H1 (cell line): ENCODE results near the gene TLE2. TPM values are rescaled to one million over a fixed set of nuclear protein-coding genes. Genes with fewer than 3 reads are reported as not detected.

Experiments
- CTCF ChIA-PET: fragments of 300-600 bp; sonication (Branson Sonifier 250); formaldehyde crosslinking; loops from one replicate; lab custom pipeline; 2021; ENCODE audit not compliant: partially characterized antibody; lab: Charles Lee
- POLR2A ChIA-PET: fragments of 300-600 bp; sonication (Branson Sonifier 250); formaldehyde crosslinking; loops from one replicate; lab custom pipeline; 2021; ENCODE audit warnings: inconsistent platforms; ENCODE audit not compliant: partially characterized antibody; lab: Charles Lee
- DNase-seq, 2 experiments: peaks; one replicate each; pipeline versions ENCODE4 v3.0.0 to v3.0.0-alpha.2; 2010 to 2022; ENCODE audit warnings: low spot score in 2 of 2, low read depth in 1 of 2, mixed read lengths in 1 of 2
- FAIRE-seq: peaks from 2 replicates; lab custom pipeline; 2011; peaks lifted over from hg19 to GRCh38; lab: Jason Lieb, UNC
- H2AFZ ChIP-seq: 2 replicates; pipeline ENCODE4 v1.8.1; 2012; ENCODE audit warnings: low read length, inconsistent platforms
- H2AK5ac ChIP-seq: 2 replicates; pipeline ENCODE4 v1.6.1; 2013; ENCODE audit warnings: low read depth, low read length
- H2BK120ac ChIP-seq: replicated peaks from 2 replicates; pipeline ENCODE3; 2013; ENCODE audit warnings: low read depth, low read length, inconsistent platforms
- H2BK12ac ChIP-seq: 2 replicates; pipeline ENCODE4 v1.6.1; 2013; ENCODE audit warnings: low read depth, low read length
- H2BK15ac ChIP-seq: 2 replicates; pipeline ENCODE4 v1.6.1; 2013; ENCODE audit warnings: low read length
- H2BK20ac ChIP-seq: 2 replicates; pipeline ENCODE4 v1.6.1; 2013; ENCODE audit warnings: low read length
- H2BK5ac ChIP-seq: 2 replicates; pipeline ENCODE4 v1.6.1; 2013; ENCODE audit warnings: low read depth, low read length
- H3K14ac ChIP-seq: 2 replicates; pipeline ENCODE4 v1.6.1; 2013; ENCODE audit warnings: inconsistent platforms; ENCODE audit not compliant: insufficient read length
- H3K18ac ChIP-seq: 2 replicates; pipeline ENCODE4 v1.6.1; 2013; ENCODE audit warnings: low read length; ENCODE audit errors: extremely low read depth
- H3K23ac ChIP-seq: 2 replicates; pipeline ENCODE4 v1.6.1; 2013; ENCODE audit warnings: inconsistent platforms; ENCODE audit not compliant: insufficient read length
- H3K23me2 ChIP-seq: 2 replicates; pipeline ENCODE4 v1.6.1; 2013; ENCODE audit warnings: low read depth, low read length
- H3K27ac ChIP-seq: 2 replicates; pipeline ENCODE4 v1.6.1; 2011; ENCODE audit warnings: low read depth, low read length, inconsistent platforms
- H3K27me3 ChIP-seq, 4 experiments: replicated peaks in 1 of 4; 1 replicate in 1 of 4; 2 replicates in 3 of 4; pipeline versions ENCODE4 v1.6.1 to v1.8.1; 2011 to 2013; ENCODE audit warnings: low read length in 3 of 4, mild to moderate bottlenecking in 3 of 4, inconsistent platforms in 2 of 4, mixed read lengths in 2 of 4, moderate library complexity in 1 of 4; ENCODE audit not compliant: control insufficient read depth in 3 of 4, insufficient read depth in 3 of 4; ENCODE audit errors: extremely low read depth in 1 of 4
- H3K36me3 ChIP-seq, 4 experiments: 2 replicates each; pipeline versions ENCODE4 v1.6.1 to v1.8.1; 2011 to 2013; ENCODE audit warnings: mild to moderate bottlenecking in 4 of 4, low read length in 3 of 4, moderate library complexity in 2 of 4, control low read depth in 1 of 4, inconsistent platforms in 1 of 4; ENCODE audit not compliant: insufficient read depth in 4 of 4, control insufficient read depth in 2 of 4
- H3K4ac ChIP-seq: replicated peaks from 2 replicates; pipeline ENCODE3; 2013; ENCODE audit warnings: low read length, low read depth, mixed read lengths, inconsistent platforms; ENCODE audit not compliant: insufficient read length
- H3K4me1 ChIP-seq, 4 experiments: replicated peaks in 1 of 4; 1 replicate in 1 of 4; 2 replicates in 3 of 4; pipeline versions ENCODE4 v1.6.1 to v1.8.1; 2011 to 2013; ENCODE audit warnings: low read length in 3 of 4, inconsistent platforms in 2 of 4, mixed read lengths in 1 of 4; ENCODE audit not compliant: insufficient read depth in 4 of 4, control insufficient read depth in 3 of 4
- H3K4me2 ChIP-seq, 2 experiments: 2 replicates each; pipeline versions ENCODE4 v1.6.1 to v1.8.1; 2011 to 2013; ENCODE audit warnings: low read depth in 2 of 2, low read length in 2 of 2, control low read depth in 1 of 2, inconsistent platforms in 1 of 2, mild to moderate bottlenecking in 1 of 2; ENCODE audit not compliant: insufficient read depth in 1 of 2
- H3K4me3 ChIP-seq, 4 experiments: fragments of 200-600, 300-600 bp in 1 of 4; sonication (generic), shearing (Covaris generic), sonication (Bioruptor Twin) in 1 of 4; 2 replicates each; pipeline versions ENCODE4 v1.5.1 to v1.8.1; 2011 to 2016; ENCODE audit warnings: low read length in 4 of 4, low read depth in 3 of 4, control low read depth in 2 of 4, inconsistent platforms in 2 of 4, mild to moderate bottlenecking in 2 of 4, mixed read lengths in 1 of 4, moderate library complexity in 1 of 4; ENCODE audit not compliant: insufficient read depth in 2 of 4; ENCODE audit errors: extremely low read depth in 1 of 4
- H3K56ac ChIP-seq: replicated peaks from 2 replicates; pipeline ENCODE3; 2013; ENCODE audit warnings: low read depth, mild to moderate bottlenecking, mixed read lengths, low read length, inconsistent platforms; ENCODE audit not compliant: insufficient read length
- H3K79me1 ChIP-seq: 2 replicates; pipeline ENCODE4 v1.6.1; 2013; ENCODE audit warnings: low read depth, low read length, control low read depth
- H3K79me2 ChIP-seq, 2 experiments: 2 replicates each; pipeline versions ENCODE4 v1.6.1 to v1.8.1; 2012 to 2013; ENCODE audit warnings: low read length in 2 of 2, mild to moderate bottlenecking in 2 of 2, inconsistent platforms in 1 of 2; ENCODE audit not compliant: insufficient read depth in 2 of 2, control insufficient read depth in 1 of 2
- H3K9ac ChIP-seq, 4 experiments: replicated peaks in 1 of 4; 1 replicate in 1 of 4; 2 replicates in 3 of 4; pipeline versions ENCODE4 v1.6.1 to v1.8.1; 2011 to 2013; ENCODE audit warnings: low read depth in 3 of 4, low read length in 3 of 4, control low read depth in 2 of 4, mild to moderate bottlenecking in 2 of 4, moderate library complexity in 2 of 4, inconsistent platforms in 1 of 4; ENCODE audit errors: extremely low read depth in 1 of 4
- H3K9me3 ChIP-seq, 2 experiments: 2 replicates each; pipeline versions ENCODE4 v1.6.1 to v1.8.1; 2012 to 2013; ENCODE audit warnings: mild to moderate bottlenecking in 2 of 2, moderate library complexity in 2 of 2, control low read depth in 1 of 2, inconsistent platforms in 1 of 2, low read depth in 1 of 2, low read length in 1 of 2, mixed read lengths in 1 of 2; ENCODE audit not compliant: insufficient read depth in 2 of 2
- H4K20me1 ChIP-seq, 2 experiments: replicated peaks in 1 of 2; 2 replicates each; pipeline versions ENCODE3 to v1.8.1; 2011 to 2013; ENCODE audit warnings: inconsistent platforms in 2 of 2, low read length in 2 of 2, mild to moderate bottlenecking in 1 of 2; ENCODE audit not compliant: insufficient read depth in 2 of 2, control insufficient read depth in 1 of 2
- H4K5ac ChIP-seq: 2 replicates; pipeline ENCODE4 v1.6.1; 2013; ENCODE audit warnings: low read length, low read depth, mixed read lengths, inconsistent platforms; ENCODE audit not compliant: insufficient read length
- H4K8ac ChIP-seq: 2 replicates; pipeline ENCODE4 v1.8.0; 2013; ENCODE audit warnings: mild to moderate bottlenecking, moderate library complexity, low read length, inconsistent platforms; ENCODE audit not compliant: insufficient read depth; ENCODE audit errors: extremely low read depth
- H4K91ac ChIP-seq: replicated peaks from 2 replicates; pipeline ENCODE3; 2013; ENCODE audit warnings: low read length, mixed read lengths, inconsistent platforms; ENCODE audit not compliant: insufficient read length
- CEBPB ChIP-seq: IDR thresholded peaks from 2 replicates; pipeline ENCODE4 v1.6.1; 2012; ENCODE audit warnings: low read depth, low read length
- EP300 ChIP-seq, 2 experiments: IDR thresholded peaks; 1 replicate in 1 of 2; 2 replicates in 1 of 2; pipeline ENCODE4 v1.6.1; 2011 to 2012; ENCODE audit warnings: low read depth in 2 of 2, low read length in 2 of 2, mild to moderate bottlenecking in 2 of 2, borderline replicate concordance in 1 of 2, inconsistent platforms in 1 of 2, moderate library complexity in 1 of 2
- GABPA ChIP-seq: IDR thresholded peaks from 2 replicates; pipeline ENCODE4 v1.6.1; 2011; ENCODE audit warnings: mild to moderate bottlenecking, low read length, moderate library complexity, borderline replicate concordance; ENCODE audit not compliant: insufficient read depth
- KDM1A ChIP-seq: fragments of 200-600, 300-600 bp; sonication (generic); IDR thresholded peaks from 2 replicates; pipeline ENCODE4 v1.7.1; 2016; ENCODE audit warnings: mild to moderate bottlenecking, low read length, borderline replicate concordance
- KDM4A ChIP-seq: IDR thresholded peaks from one replicate; pipeline ENCODE4 v1.7.1; 2012; ENCODE audit warnings: low read depth, mild to moderate bottlenecking, moderate library complexity, low read length, inconsistent platforms; ENCODE audit not compliant: severe bottlenecking
- NANOG ChIP-seq: IDR thresholded peaks from 2 replicates; pipeline ENCODE4 v1.6.1; 2011; ENCODE audit warnings: low read length, low read depth, mild to moderate bottlenecking, inconsistent platforms; ENCODE audit not compliant: insufficient read depth, poor library complexity, severe bottlenecking
- RAD21 ChIP-seq, 2 experiments: IDR thresholded peaks in 1 of 2; conservative IDR thresholded peaks in 1 of 2; 2 replicates each; pipeline ENCODE4 v1.6.1; 2011; ENCODE audit warnings: low read depth in 2 of 2, low read length in 2 of 2, improper control_type of control experiment in 1 of 2, inconsistent platforms in 1 of 2, mild to moderate bottlenecking in 1 of 2, moderate library complexity in 1 of 2
- TAF7 ChIP-seq: optimal IDR thresholded peaks from 2 replicates; pipeline ENCODE3; 2011; ENCODE audit warnings: low read depth, mild to moderate bottlenecking, inconsistent platforms, low read length, moderate library complexity, borderline replicate concordance
- YY1 ChIP-seq: IDR thresholded peaks from 2 replicates; pipeline ENCODE4 v1.6.1; 2011; ENCODE audit warnings: low read depth, mild to moderate bottlenecking, low read length
- WGBS, 2 experiments: shearing (Covaris generic) in 1 of 2; methylation state at CpG; one replicate each; pipeline versions ENCODE4 v1.1.6 to v1.1.7; 2013 to 2015; ENCODE audit warnings: low lambda C conversion rate in 2 of 2, mixed read lengths in 2 of 2, inconsistent platforms in 1 of 2, low coverage in 1 of 2, missing lambda C conversion rate in 1 of 2; ENCODE audit not compliant: insufficient replicate concordance in 2 of 2, insufficient coverage in 1 of 2, insufficient read length in 1 of 2; ENCODE audit errors: extremely low coverage in 1 of 2, missing lambda C conversion rate in 1 of 2; 5-methylcytosine and 5-hydroxymethylcytosine counted together
- polyA plus RNA-seq, 7 experiments: library from polyadenylated mRNA; depleted of rRNA in 3 of 7; stranded (reverse) in 5 of 7; unstranded in 2 of 7; fragments of >200 nt in 5 of 7; fragments of 200-250 nt in 2 of 7; gene quantifications; 1 replicate in 5 of 7; 2 replicates in 1 of 7; 4 replicates in 1 of 7; pipeline versions ENCODE4 v1.2.1 to v1.2.3, GENCODE V29; 2011 to 2013; ENCODE audit warnings: missing spikeins in 2 of 7, mixed read lengths in 2 of 7
- total RNA-seq: library from RNA; stranded (reverse); fragmentation: NEBNext Ultra II Directional; extraction: Animal tissue kit (Norgen Biotek cat#: 25700); gene quantifications from 2 replicates; pipeline ENCODE4 v1.2.1, GENCODE V29; 2021

TLE2 gene
- total and polyA plus RNA-seq, 2 of the 8 experiments (the other 6 are each of a cell fraction or from before 2014, with no cell fraction given) = 8.0 to 11.5 TPM

DNA sequence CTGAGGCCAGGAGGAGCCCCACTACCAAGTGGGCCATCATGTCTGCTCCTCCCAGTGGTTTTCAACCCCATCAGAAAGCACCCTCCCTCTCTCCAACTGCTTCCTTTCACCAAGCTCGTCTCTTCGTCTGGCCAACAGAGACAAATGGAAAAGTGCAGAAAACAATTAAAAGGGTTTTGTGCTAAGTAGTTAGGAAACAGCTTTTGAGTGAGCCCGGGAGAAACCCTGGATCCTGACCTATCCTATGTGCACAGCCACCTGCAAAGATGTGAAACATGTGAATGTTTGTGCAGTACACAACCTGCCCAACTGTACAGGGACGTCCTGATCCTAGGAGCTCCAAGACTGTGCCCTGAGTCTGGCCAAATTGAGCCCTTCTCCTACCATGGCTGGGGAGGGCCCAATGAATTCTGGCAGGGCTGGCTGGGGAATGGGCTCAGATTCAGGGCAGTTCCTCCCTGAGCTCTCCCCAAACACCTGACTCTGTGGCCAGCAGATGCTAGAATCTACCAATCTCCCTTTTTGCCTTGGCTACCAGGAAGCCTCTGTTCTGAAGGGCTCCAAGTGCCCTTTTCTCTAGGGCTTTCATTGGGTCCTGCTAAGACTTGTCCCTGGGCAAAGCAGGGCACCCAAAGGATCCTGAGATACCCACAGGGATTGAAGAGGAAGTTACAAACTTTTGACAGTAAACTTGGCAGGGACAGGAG lies 25.3 kb upstream of the TLE2 start:
- no peaks in the 10 kb centered on the region; a peak in 2 of 7 replicates for H3K27me3 ChIP-seq
- no peak overlapping the region for H3K4me3 ChIP-seq
- peaks cover 0 to 28% (median 3%) of the 10 kb centered on the region in 4 experiments; a peak in 5 of 8 replicates for H3K36me3 ChIP-seq
- no peak overlapping the region for H3K4me2 ChIP-seq
- H3K18ac ChIP-seq = no peak overlapping the region
- no peak overlapping the region for H3K4ac ChIP-seq
- H2AFZ ChIP-seq = no peak overlapping the region
- TF ChIP-seq YY1 (no peak), NANOG (no peak), KDM1A (peak; percentile 38; the same call in 1 of the 2 replicates), TAF7 (no peak), EP300 (IDR thresholded peaks at IDR 0.05; ENCODE audit: borderline replicate concordance in 1 of 2, low read depth in 2 of 2, low read length in 2 of 2) (no peak), RAD21 (IDR thresholded peaks at IDR 0.05 in 1 of 2, conservative IDR thresholded peaks at IDR 0.05 in 1 of 2; ENCODE audit: low read depth in 2 of 2, low read length in 2 of 2) (no peak), KDM4A (no peak), GABPA (no peak), CEBPB (no peak)
- TF ChIP-seq, all 59 proteins: peak for 1
- H3K4me1 ChIP-seq = peaks cover 3 to 36% (median 27%) of the 10 kb centered on the region in 4 experiments
- no peak overlapping the region for H4K5ac ChIP-seq
- ChIA-PET POLR2A (interaction anchor here (0.7 to 4.7 kb wide), 9 partner anchors 8 to 104 kb away, joined by 3 to 25 read pairs (median 3); no protein-coding TSS in a partner anchor), CTCF (interaction anchor here (0.5 to 4.7 kb wide), 10 partner anchors 9 to 103 kb away, joined by 3 to 36 read pairs (median 3); no protein-coding TSS in a partner anchor)
- H3K14ac ChIP-seq = no peak overlapping the region
- FAIRE-seq = no peak
- no peak overlapping the region; the same call in 1 of the 2 replicates for H2BK20ac ChIP-seq
- no peaks in the 10 kb centered on the region for H3K9me3 ChIP-seq
- peaks cover 5 to 15% of the 10 kb centered on the region in 2 experiments for H4K20me1 ChIP-seq
- H3K9ac ChIP-seq = no peak overlapping the region
- no peak for DNase-seq
- 0 out of 4 replicates have a peak, but pooled peaks cover 0 to under 1% of the 10 kb centered on the region in 2 experiments for H3K79me2 ChIP-seq
- no peak overlapping the region for H3K23ac ChIP-seq
- H3K79me1 ChIP-seq = peaks cover 2% of the 10 kb centered on the region; the same call in 1 of the 2 replicates
- WGBS, 2 experiments = 83% methylated on average over 4 of the region's 4 CpGs; no CpG with 5 or more reads in 1 of the 2 experiments
- H3K23me2 ChIP-seq = no peaks in the 10 kb centered on the region
- H4K91ac ChIP-seq = no peak overlapping the region
- no peak overlapping the region for H2BK120ac ChIP-seq
- peak overlapping the region; percentile 55; the same call in 1 of the 2 replicates for H2BK5ac ChIP-seq
- no peak overlapping the region for H3K56ac ChIP-seq
- H2AK5ac ChIP-seq = no peak overlapping the region; the same call in 1 of the 2 replicates
- H2BK15ac ChIP-seq = no peak overlapping the region
- H2BK12ac ChIP-seq = 0 out of 2 replicates have a peak overlapping the region, but pooled peaks have one; percentile 10
- no peak overlapping the region for H3K27ac ChIP-seq
- no peak overlapping the region for H4K8ac ChIP-seq
